HG02678 (cell line): ENCODE results near the gene RPUSD3.

Experiments used
- ATAC-seq: cut with Tn5 transposase; IDR thresholded peaks from one replicate; pipeline ENCODE4 v1.9.1; 2021; ENCODE audit warnings: mild to moderate bottlenecking, moderate library complexity; ENCODE audit not compliant: unreplicated experiment

The RPUSD3 gene

DNA sequence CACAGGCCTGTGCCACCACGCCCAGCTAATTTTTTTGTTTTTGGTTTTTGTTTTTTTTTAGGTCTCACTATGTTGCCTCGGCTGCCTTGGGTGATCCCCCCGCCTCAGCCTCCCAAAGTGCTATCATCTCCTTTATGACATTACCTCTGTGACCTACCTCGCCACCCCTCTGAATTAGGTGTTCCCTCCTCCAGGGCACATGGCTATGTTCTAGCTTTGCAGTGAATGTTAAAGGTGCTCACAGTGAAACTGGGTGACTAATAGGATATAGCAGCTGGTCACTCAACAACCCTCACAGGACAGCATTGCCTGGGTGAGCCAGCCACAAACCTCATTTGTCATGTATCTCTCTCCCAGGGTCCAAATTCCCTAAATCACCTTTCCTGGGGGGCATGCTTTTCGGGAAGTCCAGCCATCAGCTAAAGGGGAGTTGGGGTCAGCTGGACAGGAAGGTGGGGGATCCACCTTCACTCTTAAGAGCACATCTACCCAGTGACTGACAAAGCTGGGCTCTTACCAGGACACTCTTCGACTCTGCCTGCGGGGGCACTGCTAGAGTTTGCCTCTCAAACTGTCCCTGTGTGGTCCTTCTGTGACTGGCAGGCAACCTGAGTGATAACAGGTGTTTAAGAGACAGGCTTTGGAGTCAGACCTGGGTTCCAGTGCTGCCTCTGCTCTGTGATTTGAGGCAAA is 35.3 kb downstream of the RPUSD3 start:
- ATAC-seq = peak; percentile 45

DNA sequence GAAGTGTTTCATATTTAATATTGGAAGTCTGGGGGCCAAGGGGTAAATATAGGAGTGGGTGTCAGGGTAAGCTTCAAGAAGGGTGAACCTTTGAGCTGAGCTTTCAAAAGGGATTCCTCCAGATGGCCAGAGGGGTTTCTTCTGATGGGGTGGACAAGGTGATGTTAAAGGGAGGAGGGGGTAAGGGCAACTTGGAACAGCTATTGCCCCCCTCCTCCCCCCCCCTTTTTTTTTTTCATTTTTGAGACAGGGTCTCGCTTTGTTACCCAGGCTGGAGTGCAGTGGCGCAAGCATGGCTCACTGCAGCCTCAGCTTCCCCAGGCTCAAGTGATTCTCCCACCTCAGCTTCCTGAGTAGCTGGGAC is 35.8 kb downstream of the RPUSD3 start:
- no peak for ATAC-seq

DNA sequence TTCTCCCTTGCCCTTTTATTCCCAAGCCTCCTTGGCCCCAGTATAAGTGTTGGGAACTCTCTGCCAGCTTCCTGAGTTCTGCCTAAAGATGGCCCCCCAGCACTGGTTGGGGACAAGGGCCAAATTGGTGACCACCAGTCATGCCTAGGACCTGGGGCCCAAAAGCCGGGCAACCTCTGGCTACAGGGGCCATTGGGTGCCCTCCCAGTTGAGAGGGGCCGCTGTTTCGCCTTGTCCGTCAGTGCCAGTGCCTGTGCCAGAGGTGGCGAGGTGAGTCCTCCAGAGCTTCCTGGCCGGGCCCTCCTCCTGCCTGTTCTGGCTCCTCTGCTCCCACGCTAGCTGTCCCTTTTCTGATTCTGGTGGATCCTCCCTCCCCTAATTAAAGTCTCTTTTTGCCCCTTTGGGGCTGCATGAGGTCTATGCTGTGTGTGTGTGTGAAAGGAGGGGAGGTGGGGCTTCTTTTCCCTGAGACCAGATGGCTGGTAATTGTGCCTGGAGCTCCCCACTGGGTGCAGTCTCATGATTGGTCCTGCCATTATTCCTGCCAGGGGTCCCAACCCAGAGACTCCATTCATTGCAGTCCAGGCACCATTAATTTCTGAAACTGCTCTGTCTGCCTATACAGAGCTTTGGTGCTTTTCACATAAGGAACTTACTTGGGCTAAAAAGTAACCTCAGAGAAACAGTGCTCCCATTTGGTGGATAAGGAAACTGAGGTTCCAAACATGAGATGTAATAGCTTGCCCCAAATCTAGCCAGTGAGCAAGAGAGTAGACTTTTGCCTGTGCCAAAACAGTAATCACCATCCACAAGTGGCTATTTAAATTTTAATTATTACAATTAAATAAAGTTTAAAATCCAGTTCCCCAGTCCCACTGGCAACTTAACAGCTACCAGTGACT is 36.9 kb downstream of the RPUSD3 start:
- no peak for ATAC-seq

DNA sequence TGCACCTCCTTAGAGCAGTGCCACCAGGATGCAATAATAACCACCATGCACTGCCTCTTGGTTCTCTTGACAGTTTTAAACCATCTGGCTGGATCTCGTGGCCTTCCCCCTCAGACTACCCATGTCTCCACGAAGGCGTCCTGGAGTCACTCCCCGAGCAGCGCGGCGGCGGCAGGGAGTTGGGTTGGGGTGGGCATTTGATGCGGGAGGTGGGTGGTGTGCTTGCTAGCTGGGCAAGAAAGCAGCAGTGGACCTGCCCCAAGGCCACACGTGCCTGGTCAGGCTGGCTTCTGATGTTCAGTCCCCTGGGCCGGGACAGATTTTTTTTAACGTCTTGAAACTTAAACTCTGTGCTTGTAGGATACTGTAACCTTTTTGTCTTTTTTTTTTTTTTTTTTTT is 37.7 kb downstream of the RPUSD3 start:
- no peak for ATAC-seq

DNA sequence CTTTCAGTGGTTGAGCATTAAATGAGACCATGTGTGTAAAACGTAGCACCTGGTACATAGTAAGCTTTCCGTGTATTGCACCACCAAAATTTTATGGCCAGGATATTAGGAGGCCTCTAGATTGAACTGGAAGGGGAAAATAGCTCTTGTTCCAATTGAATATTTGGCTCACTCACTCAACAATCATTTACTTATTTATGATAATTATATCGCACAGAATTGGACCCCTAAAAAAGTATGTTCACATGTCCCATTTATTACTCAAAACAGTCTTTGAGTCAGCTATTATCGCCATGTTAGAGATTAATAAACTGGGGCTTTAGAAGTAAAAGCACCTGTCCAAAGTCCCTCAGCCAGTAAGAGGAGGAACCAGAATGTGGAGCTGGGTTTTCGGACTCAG is 38.8 kb downstream of the RPUSD3 start:
- ATAC-seq = no peak

DNA sequence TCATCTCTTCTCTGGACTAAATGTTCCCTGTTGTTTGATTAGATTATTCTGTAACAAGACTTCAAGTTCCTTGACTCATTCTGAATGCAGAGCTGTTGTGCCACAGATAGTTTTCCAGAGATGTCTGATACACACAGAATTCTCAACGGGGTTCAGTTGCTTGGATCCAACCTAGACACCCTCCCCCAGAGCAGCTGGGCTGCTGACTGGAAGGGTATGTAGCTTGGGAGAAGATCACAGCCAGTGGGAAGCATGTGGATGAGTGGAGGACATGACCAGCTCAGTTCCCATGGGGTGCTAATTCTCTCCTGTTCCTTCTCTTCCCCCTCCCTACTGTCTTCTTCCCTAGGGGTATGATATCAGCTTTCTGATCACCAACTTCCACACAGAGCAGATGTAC is 40.3 kb downstream of the RPUSD3 start:
- ATAC-seq = no peak

DNA sequence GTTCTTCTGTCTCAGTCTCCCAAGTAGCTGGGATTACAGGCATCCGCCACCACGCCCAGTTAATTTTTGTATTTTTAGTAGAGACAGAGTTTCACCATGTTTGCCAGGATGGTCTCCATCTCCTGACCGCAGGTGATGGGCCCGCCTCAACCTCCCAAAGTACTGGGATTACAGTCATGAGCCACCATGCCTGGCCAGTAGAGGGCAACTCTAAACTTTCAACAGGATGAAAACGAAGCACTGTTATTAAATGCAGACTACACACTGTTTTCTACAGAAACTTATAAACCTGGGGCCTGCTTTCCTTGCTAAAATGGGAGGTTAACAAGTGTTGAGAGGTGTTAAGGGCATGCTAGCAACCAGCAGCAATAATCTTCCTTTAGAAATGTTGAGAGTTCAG is 43.3 kb downstream of the RPUSD3 start:
- no peak for ATAC-seq

DNA sequence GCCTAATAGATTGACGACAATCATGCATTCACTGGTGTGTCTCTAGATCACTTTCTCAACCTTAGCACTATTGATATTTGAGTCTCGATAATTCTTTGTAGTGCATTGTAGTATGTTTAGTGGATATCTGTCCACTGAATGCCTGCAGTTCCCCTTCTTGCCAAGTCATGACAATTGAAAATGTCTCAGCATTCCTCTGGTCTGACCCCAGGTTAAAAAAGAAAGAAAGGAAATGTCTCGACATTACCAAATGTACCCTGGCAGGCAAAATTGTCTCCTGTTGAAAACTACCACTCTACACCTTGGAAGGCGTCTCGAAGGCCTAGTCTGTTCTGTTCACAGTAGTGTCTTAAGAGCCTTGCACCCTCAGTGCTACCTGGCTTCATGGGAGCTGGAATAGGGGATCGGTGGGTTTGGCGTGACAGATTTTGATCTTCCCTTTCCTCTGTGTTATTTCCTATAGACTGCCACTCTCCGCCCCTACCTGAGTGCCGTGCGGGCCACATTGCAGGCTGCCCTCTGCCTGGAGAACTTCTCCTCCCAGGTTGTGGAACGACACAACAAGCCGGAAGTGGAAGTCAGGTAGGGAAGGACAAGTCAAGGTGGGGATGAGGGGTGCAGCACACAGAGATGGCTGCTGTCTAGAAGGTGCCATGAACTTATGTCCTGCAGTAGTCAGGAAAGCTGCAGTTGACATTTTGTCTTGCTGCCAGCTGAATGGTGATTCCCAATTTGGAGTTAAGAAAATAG is 46.4 kb downstream of the RPUSD3 start:
- no peak for ATAC-seq

DNA sequence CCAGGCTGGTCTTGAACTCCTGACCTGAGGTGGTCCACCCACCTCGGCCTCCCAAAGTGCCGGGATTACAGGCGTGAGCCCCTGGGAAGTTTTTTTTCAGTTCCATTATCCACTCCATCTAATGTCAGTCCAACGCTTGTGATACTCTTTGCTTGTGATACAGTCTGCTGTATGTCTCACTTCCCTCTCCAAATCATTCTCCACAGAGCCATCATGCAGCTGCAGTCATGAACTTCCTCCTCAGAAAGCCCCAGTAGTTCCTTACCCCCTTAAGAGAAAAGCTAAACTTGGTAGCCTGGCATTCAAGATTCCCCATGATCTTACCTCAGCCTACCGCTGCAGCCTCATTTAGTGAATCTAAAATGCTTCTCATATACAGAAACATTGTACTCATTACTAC is 48.6 kb downstream of the RPUSD3 start:
- no peak for ATAC-seq

DNA sequence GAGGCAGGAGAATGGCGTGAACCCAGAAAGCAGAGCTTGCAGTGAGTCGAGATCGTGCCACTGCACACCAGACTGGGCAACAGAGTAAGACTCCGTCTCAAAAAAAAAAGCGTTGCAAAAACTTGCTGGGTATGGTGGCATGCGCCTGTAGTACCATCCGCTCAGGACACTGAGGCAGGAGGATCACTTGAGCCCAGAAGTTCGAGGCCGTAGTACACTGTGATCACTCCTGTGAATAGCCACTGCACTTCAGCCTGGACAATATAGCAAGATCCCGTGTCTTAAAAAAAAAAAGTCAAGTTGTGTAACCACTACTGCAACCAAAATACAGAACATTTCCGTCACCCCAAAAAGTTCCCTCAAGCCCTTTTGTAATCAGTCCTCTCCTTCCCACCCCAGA is 49.4 kb downstream of the RPUSD3 start:
- ATAC-seq = no peak

DNA sequence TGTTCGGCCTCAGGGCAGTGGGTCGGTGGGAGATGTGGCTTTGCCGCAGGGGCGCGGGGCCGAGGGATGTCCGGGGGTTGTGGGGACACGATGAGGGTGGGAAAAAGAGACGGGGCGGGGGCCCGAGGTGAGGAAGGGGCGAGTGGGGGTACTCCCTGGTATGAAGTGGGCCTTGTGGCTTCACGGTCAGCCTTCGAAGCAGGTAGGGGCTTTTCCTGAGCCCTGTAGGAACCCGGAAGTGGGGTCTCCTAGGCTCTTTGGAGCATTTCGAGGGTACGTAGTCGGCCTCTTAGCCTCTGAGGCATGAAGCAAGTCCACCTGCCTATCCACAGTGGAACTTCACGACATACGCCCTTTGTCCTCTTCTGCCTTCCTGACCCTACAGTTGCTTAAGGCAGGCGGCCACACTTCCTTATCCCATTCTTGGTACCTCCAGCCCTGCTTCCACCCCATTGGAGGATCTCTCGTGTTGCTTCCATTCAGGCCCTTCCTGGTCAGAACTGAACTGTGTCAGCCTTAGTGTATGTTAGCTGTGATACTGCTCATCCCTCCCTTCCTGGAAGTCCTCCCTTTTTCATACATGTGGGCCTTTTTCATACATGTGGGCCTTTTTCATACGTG is 50.5 kb downstream of the RPUSD3 start:
- peak; percentile 1 for ATAC-seq

DNA sequence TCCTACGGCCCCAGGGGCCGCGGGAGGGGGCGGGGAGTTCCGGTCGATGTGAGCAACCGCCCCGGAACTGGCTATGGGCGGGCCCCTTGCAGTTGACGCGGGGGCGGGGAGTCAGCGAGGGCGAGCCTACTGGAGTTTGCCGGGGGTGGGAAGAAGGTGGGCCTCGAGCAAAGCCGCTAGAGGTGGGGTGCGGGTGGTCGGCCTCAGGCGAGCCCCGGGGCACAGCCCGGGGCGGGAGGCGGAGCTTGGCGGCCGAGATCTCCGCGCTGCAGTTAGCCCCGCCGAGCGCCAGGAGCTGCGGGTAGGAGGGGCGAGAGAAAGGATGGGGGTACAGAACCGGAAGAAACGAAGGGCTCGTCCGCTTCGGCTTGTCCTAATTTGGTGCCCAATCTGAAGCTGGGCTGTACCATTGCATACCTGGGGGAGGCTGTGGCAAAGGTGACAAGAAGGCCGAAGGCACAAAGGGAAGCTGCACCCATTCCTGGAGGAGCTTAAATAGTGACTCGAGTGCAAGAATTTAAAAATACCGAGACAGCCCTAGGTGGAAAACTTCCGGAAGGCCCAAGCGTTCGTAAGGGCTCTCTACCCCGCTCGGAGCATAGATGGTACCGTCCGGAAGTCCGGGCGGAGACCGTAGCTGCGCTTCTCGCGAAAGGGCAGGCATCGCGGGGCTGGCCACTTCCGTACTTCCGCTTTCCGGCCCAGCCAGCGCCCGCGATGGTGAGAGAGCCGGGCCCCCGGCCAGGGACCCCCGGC is 51.2 kb downstream of the RPUSD3 start, which contains the start of the genes ARPC4 and TADA3:
TSS of gene ARPC4 (plus strand) at position 678 of the 756 bp plus-strand sequence. CDS start at position 718, 40 bp downstream.
TSS of gene TADA3 (minus strand) at position 69 of the 756 bp plus-strand sequence. CDS start 1,007 bp downstream, outside the sequence.
- peak; percentile 80 for ATAC-seq

DNA sequence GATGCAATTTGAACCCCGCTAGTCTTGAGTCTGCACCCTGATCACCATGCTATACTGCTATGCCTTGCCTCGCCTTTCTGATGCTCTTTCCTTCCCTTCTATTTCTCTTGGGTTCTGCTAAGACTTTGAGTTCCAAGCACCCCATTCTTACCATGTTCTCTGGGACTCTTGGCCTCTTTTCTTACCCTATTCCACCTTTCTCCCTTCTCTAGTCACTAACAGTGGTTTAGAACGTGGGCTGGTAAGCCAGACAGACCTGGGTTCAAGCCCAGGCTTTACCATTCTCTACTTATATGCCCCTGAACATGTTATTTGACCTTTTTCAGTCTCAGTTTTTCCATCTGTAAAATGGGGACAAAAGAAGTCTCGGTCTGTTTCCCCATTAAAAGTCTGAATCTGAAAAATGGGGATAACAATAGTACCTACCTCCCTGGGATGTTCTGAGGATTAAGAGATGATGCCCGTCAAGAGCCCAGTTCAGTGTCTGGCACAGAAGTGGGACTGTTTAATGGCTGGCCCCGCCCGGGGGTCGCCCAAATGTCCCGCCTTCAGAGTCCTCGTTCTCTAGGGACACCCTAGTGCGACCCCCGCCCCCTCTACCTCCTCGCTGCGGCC is 51.9 kb downstream of the RPUSD3 start:
- no peak for ATAC-seq

DNA sequence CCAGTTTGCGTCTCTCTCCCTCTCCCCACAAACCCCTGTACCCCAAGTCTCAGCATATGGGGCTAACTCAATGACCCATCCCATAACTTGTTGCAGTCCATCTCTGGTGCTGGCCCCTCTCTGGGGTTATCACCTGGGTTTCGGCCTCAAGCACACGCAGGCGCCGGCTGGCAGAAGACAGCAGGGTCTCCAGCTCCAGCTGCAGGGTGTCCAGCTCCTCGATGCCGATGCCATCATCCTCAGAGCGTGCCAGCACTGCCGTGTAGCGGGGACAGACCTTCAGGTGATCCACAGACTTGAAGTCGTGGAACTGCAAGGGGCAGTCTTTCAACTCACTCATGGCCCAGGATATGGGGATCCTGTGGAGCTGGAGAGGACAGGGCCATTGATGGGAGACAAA is 52.7 kb downstream of the RPUSD3 start:
- no peak for ATAC-seq
